Mammary epithelial cell (primary cell): ENCODE measurements around the gene VSIG10L.

Experiments
- CTCF ChIP-seq, 2 donors: IDR thresholded peaks in 1 of 2; conservative IDR thresholded peaks in 1 of 2; 2 replicates each; pipeline ENCODE4 v1.5.1; 2011 to 2012; ENCODE audit warnings: inconsistent platforms in 2 of 2, low read length in 2 of 2, mild to moderate bottlenecking in 2 of 2, control low read depth in 1 of 2, low read depth in 1 of 2; ENCODE audit not compliant: insufficient read depth in 1 of 2; ENCODE audit errors: extremely low read depth in 1 of 2
- EZH2 ChIP-seq: IDR thresholded peaks from 2 replicates; pipeline ENCODE4 v1.6.1; 2012; ENCODE audit warnings: low read length, inconsistent platforms, borderline replicate concordance

DNA sequence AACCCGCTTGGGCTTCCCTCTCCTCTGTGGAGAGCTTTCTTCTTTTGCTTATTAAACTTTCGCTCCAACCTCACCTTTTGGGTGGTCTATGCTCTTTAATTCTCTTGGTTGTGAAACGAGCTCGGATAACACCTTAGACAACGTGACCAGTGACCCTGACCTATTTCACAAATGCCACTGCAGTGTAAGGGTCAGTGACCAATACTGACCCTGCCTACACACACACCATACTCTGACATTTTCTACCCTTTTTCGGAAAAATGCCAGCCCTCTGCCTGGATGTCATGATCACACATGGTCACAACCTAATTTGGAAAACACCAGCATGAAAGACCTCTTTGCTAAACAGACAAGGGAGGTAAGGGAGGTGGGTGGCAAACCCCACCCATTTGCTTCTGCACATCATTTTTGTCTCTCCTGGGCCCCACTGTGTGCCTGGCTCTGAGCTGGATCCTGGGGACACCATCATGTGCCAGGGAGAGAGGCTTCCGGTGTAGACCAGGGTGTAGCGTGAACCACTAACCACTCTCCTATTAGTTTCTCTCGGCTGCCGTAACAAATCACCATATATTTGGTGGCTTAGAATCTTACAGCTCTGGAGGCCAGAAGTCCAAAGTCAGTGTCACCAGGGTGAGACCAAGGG is 14.3 kb upstream of the VSIG10L start:
- TF ChIP-seq CTCF (conservative IDR thresholded peaks at IDR 0.05 in 1 of 2, IDR thresholded peaks at IDR 0.05 in 1 of 2; ENCODE audit: extremely low read depth in 1 of 2, insufficient read depth in 1 of 2, low read depth in 1 of 2, low read length in 2 of 2) = no peak
- no peak for TF ChIP-seq EZH2
